NCI-H2196 treated with DMSO at 0.1 percent for 48 hours (cell line): ENCODE data around the gene HIGD1A.

Experiments used
- DNase-seq: peaks from one replicate; lab custom pipeline; 2025; ENCODE audit not compliant: unreplicated experiment; lab: John Stamatoyannopoulos, UW

HIGD1A gene

DNA sequence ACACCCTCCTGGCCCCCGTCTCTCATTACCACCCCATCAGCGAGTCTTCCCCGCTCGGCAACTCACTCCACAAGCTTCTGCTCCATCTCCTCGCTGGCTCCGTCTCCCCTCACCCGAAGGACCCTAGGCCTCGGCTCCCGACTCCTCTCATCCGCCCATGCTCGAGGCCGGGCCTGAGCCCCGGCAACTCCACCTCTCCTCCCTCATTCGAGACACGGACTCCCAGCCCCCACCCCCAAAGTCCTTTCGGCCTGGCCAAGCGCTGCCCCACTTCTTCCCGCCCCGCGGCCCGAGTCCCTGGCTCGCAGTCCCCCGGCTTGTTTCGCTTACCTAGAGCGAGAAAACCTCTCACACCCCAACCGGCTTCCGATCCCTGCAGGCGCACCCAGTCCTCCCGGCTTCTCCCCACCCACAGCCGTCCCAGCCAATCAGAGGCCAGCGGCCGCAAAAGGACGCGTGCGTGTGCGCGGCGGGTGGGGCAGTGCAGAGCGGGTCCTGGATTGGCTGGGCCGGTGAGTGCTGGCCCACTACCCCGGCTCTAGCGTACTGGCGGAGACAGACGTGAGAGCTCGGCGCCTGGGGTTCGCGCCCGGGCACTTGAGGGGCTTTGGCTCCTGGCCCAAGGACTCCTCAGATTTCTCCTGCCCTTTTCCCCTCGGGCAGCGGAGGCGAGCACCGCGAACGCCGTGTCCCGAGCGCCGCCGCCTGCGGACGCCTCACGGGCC, at the start of gene HIGD1A:
Gene HIGD1A, minus strand, starts transcription at position 385 of the 725 bp plus-strand sequence. CDS start 10,237 bp downstream, outside the sequence.
- peak; percentile 73 for DNase-seq

DNA sequence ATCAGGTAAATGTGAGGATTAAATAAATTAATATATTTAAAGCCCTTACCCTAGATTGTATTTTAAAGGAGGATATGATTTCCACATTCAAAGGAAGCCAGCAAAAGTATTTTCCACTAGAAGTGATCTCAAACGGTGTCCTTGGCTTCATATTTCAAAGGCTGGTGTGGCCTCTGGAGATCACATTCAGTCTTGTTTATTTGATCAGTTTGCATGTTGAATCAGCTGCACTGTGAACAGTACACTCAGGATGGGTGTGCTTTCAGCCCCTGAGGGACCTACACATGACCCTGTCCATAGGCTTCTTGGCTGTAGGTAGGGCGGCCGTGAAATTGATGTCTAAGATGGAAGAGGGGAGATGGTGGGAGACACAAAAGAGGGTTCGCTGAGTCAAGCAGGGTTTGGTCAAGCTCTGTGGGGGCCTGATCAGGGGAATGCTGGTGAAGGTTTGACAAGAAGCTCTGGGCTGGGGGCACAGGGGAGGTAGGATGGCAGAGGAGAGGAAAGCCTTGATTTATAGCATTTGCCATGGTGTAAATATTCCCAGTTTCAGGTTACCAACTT, 49.5 kb upstream of the HIGD1A start:
- DNase-seq = no peak

DNA sequence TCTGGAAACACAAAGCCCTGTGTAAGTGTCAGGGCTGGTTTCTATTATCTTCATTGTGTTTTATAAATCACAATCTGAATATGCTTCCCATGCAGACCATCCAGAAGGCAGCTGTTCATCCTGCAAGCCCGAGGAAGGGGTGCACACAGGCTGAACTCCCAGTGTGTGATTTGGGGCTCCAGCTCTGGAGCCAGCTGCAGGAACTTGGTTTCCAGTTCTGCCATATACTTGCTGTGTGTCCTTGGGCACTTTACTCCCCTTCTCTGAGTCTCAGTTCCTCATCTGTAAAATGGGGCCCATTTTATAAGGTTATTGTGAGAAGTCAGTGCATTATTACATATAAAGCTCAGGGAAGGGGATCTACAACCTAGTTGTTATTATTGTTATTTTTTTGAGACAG, 48.8 kb upstream of the HIGD1A start:
- no peak for DNase-seq

DNA sequence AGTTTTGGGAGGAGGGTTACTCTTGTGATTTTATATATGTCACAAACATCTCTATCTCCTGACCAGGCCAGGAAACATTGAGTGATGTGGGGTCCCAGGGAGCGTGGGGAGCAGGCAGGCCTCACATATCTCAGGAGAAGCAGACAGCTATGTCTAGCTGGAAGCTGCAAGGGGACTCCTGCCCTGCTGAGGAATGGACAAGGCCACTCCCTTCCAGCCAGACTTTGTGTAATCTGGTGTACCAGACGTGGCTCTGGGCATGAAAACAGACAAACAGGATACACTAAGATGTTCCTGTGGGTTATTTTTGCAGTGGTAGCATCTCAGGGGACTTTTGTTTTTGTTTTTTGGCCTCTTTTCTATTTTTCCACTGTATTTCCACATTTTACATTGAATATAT, 48.2 kb upstream of the HIGD1A start:
- no peak for DNase-seq

DNA sequence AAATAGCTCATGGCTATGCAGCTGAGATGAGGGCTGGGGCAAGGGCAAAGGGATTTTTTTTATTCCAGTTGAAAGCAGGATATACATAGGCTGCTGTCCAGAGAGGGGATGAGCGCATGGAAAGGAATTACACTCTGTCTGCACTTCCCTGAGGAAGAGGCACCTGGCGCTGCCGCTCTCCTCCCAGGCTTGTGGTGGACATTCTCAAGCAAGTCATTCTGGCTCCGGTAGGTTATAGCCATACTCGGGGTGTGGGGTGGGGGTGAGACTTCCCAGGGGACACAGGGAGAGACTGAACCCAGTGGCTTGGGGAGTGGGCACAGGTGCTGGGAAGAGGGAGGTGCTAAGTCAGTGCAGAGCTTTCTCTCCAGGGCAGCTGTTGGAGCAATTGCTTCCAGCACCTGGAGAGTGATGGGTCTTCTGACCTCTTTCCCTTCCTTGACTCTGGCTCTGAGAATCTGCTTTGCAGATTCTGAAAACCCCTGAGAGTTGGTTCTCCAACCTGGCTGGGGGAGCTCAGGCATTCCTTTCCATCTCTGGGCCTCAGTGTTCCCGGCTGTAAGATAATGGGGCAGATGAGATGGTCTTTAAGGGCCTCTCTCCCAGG, 47.0 kb upstream of the HIGD1A start:
- DNase-seq = no peak

DNA sequence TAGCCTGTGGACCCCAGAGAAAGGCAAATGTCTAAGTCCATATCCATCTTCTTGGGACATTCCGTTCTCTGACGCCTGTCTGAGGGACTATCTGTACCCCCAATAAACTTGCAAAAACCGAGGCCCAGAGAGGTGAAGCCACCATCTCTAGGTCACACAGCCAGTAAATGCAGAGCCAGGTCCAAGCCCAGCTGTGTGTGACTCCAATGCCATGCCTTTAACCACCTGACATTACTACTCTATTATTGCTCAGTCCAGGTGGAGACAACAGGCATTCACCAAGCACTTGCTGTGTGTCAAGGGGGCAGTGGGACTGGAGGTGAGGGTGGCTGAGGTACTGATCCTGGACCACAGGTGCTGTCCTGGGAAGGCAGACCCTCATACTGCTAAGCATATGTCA, 46.0 kb upstream of the HIGD1A start:
- no peak for DNase-seq

DNA sequence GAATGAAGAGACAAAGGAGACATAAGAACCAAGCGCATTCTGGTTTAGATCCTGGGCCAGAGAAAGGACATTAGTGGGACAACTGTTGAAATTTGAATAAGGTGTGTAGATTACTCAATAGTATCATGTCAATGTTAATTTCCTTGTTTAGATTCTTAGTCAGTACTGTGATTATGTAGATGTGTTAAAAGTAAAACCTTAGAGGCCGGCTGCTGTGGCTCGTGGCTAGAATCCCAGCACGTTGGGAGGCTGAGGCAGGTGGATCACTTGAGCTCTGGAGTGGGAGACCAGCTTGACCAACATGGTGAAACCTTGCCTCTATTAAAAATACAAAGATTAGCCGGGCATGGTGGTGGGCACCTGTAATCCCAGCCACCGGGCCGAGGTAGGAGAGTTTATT, 44.7 kb upstream of the HIGD1A start:
- DNase-seq = no peak

DNA sequence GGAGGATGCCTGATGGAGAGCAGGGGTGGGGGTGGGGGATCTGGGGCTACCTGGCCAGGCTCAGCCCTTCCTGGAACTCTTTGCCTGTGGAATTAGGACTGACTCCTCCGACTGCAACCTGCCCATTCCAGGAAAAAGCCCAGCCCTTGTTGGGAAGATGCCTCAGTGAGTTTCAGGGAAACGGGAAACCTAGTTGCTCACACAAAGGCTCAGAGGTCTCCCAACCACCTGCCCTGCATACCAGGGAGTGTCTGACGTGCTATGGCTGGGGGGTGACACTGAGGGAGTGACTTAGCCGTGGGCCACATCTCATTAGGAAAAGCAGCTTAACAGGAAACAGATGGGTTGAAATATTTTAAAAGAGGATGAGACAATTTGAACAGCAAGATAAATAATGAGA, 43.4 kb upstream of the HIGD1A start:
- no peak for DNase-seq

DNA sequence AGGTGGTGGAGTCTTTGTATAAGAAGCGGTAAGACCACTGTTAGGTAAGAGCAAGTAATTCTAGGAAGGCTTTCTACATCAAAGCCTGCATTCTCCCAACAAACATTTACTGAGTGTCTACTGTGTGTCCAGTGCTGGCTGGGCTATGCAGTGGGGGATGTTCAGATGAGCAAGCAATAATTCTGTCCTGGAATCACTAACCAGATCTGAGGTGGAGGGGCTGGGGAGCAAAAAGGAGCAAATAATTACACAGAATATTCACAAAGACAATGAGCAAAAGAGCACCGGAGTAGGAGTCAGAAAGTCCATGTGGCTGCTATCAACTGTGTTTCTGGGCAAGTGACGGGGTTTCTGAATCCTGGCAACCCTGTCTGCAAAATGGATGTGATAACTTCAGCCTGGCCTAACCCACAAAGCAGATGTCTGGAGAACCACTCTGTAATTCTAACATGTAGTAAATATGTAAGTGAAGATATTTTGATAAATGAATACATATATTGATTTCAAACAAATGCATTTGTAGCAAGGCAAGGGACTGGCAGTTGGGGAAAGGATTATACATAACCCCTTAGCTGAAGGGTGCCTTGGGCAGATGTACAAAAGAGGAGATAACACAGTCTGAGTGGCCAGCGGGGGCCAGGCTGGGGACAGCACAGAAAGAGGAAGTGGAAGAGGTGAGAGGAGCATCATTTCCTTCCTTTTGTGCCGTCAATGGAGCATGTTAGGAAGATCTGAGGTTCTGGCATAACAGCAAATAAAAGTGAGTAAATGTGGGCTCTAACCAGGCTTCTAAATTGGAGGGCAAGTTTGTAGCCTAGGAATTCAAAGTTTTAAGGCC, 42.6 kb upstream of the HIGD1A start:
- no peak for DNase-seq

DNA sequence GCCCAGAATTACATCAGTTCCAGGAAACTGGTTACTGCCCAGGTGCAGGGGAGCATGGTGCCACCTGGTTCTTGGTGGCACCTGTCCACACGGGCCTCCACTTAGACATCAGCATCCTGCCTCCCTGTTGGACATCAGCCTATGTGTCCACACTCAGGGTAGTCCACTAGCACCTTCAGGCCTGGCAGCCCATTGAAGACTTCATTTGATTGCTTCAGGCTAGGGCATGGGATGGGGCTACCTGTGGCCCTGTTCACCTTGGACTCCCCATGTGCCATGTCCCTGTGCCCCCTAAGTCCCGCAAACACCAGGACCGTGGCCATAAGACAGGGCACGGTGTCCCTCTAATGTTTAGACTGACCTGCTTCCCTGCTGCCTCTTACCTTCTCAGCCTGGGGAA, 40.5 kb upstream of the HIGD1A start:
- no peak for DNase-seq

DNA sequence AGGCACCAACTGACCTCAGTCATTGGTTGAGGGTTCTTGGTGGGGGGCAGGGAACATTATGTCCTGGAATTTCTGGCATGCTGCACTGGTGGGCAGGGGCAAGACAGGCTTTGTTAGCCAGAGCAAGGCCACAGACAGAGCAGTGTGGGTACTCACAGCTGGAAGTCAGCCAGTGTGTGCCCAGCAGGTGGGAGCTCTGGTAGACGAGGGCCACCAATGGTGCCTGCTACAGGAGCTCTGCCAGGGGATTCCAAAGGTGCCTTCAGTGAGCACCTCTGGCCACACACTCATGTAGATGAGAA, 40.1 kb upstream of the HIGD1A start:
- DNase-seq = no peak

DNA sequence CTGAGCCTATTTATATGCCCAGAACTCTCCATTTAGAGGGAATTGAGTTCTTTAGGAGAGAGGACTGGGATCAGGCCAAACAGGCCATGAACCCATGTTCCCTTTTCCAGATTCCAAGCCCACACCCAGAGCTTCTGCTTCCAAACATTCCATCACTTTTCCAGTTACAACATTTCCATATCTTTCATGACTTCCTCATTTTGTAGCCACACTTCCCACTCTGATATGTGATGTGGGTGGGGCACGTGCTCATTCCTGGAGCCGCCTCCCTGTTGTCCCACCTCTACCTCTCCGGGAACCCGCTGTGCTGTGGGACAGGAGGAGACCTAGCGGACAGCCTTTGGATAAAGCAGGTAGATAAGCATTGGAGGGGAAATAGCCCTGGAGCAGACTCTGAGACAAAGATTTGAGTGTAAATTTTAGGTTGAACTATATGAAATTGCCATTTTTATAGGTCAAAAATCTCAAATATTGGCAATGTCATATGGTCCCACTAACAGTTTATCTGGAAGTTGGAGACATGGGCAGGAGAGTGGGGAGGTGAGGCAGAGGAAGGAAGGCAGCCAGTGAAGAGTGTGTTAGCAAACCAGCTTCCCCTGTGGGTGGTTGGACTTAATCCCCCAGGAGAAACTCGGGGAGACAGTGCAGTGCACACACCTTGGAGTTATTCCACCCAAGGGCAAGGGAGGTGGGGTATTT, 39.6 kb upstream of the HIGD1A start:
- DNase-seq = no peak

DNA sequence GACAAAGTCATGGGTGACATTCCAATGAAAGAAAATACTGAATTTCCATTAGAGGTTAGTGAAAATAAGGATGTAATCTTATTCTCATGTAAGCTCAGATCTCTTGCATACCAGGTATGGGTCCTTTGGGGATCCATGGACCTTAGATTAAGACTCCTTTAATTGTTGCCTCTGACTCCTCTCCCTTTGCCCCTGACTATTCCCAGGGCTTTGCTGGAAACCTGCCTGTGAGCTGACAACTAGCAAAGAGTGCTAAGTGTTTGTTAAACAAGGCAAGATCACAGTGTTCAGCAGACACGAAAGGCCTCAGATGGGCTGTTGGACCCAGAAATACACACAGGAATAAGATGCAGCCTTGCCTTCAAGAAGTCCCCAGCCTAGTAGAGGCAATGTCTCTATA, 37.0 kb upstream of the HIGD1A start:
- DNase-seq = no peak

DNA sequence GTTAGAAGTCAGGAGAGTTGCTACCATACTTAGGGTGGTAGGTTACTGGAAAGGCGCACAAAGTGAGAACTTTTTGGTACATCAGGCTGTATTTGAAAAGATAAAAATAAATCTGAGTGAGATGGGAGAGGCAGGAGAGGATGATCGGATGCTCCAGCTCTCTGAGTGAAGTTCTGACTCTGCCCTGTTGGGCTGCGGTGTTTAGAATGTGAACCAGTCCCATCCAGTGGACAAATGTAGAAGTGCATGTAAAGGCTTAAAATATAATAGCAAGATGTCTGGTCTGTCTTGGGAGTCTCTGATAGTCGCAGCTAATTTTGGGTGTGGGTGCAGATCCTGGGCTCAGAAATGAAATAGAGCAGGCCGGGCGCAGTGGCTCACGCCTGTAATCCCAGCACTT, 35.3 kb upstream of the HIGD1A start:
- no peak for DNase-seq

DNA sequence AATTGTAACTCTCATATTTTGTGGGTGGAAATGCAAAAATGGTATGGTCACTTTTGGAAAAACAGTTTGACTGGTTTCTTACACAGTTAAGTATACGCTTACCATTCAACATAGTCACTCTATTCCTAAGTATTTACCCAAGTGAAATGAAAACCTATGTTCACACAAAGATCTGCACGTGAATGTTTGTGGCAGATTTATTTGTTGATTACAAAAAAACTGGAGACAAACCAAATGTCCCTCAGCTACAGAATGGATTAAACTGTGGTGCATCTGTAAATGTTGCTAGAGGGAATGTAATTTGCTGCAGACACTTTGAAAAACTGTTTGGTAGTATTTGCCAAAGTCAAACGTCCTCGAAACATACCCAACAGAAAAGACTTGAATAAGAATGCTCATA, 34.3 kb upstream of the HIGD1A start:
- DNase-seq = no peak

DNA sequence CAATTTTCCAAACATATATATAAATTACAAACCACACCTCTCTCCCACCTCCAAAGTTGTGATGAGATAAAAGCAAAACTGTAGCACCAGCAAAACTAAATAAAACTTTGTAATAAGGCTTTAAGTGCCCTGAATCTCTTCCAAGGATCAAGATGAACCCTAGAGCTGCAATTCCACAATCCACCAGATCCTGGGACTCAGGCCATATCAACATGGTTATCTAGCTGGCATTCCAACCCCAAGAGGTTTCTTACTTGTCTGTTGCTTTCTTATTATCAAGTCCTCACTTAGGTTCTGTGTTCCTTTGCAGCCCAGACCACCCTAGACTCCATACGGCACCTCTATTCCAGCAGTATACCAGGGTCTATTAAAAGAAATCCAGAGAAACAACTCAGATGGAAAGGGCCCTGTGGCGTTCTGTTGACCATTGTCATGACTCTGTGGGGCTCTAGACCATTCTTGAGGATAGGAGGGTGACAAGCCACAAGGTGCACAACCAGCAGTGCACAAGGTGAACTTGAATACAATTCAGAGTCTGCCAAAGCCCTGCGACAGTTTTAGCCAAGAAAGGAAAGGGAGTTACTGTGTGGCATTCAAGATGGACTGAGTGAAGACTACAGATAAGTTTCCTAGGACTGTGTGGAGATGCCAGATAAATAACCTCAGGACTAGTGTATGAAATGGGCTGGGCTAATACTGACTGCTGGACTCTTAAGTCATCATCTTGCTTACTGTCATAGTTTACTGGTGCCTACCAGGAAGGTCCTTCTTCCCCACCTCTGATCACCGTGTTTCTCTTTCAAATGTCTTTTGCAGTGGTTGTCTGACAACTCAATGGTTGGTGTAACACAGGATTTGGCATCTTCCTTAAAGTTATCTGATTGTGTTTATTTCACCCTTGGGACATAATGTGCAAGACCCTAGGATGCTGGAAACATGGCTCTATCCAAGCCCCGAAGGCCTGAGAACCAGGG, 32.1 kb upstream of the HIGD1A start:
- no peak for DNase-seq

DNA sequence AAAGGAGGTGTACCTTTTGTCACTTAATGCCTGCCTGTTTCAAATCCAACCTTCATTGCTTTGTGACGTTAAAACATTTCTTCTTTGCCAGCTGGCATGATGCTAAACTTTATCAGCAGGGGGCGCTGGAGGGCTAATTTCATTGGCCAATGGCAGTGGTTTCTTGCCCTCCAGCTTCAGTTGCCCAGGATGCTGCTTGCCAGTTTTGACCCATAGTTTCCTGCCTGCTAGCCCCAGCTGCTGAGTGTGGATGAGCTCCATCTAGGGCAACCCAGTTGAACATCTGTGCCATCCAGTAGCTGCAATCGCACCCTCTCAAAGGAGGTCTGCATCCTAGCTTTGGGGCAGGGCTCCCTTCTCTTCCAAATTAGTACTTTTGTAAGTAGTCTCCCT, 27.0 kb upstream of the HIGD1A start:
- peak; percentile 22 for DNase-seq

DNA sequence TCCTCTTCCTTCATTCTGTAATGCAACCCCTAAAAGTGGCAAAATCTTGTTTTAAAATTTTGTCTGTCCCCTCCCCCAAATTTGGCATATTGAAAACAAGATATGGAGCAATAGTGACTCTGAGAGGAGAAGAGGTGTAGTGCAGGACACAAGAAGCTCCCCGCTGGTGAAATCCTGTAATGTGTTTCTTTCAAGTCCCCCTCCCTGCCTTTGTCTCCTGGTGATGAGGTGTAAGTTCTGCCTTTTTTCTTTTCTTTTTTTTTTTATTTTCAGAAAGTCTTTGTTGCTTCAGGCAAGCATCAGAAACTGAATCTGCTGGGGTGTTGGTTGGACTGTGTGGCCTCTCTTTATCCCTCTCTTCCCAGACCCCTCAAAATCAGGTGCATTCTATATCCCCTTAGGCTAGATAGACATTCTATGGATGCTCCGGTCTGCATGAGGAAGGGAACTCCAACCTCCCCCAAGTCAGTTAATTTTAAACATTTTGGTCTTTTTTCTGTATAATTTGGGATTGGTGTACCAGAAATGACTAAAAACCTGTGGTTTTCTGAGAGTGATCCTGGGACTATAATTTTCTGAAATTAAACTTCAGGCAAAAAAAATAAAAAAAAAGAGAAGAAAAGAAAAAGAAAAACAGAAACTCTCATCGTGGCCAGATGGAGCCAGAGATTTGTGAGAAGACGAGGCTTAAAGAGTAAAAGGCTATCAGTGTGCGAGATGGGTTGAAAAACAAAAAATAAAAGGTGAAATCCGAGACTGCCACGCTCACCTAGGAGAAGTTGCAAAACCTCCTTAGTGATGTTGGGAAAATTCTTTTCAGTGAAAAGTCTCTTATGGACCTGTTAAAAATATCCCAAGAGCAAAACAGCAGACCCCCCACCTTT, 26.4 kb upstream of the HIGD1A start:
- DNase-seq = no peak
